Gastroesophageal sphincter (tissue), 3 donors: Measurements from ENCODE around the gene BMP2K.

Experiments
- POLR2A ChIP-seq, 2 donors: fragments of 450-650 bp; IDR thresholded peaks; one replicate each; pipeline ENCODE4 v1.6.1; 2017; ENCODE audit warnings: antibody characterized with exemption in 2 of 2, mild to moderate bottlenecking in 2 of 2, moderate library complexity in 1 of 2
- POLR2AphosphoS5 ChIP-seq: sonication (generic); formaldehyde crosslinking; IDR thresholded peaks from one replicate; pipeline ENCODE4 v1.6.1; 2017; ENCODE audit warnings: antibody characterized with exemption
- TF ChIP-seq, protein P1 (sequence below), 4 experiments: fragments of 200-600 bp in 2 of 4; fragments of 450-650 bp in 2 of 4; sonication (generic) in 1 of 4; IDR thresholded peaks; one replicate each; pipeline ENCODE4 v1.5.1; 2017 to 2019; ENCODE audit warnings: antibody characterized with exemption in 4 of 4, mild to moderate bottlenecking in 2 of 4, moderate library complexity in 2 of 4

DNA sequence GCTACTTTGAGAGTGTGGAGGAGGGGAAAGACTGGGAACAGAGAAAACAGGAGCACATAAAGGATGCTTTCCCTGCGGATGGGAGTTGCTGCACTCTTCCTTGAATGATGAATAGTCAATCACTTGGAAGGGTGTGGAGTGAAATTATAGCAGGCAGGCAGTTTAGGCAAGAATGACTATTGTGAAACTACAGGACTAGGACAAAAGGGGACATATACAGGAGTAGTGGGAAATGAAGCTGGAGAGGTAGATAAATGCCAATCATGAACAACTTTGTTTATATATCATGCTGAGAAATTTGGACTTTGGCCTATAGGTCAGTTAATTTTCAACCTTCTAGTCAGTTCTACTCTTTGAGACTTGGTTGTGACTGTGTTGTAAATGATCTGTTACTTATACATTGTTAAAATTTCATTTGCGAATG is 86.2 kb downstream of the BMP2K start:
- TF ChIP-seq, protein P1, sequence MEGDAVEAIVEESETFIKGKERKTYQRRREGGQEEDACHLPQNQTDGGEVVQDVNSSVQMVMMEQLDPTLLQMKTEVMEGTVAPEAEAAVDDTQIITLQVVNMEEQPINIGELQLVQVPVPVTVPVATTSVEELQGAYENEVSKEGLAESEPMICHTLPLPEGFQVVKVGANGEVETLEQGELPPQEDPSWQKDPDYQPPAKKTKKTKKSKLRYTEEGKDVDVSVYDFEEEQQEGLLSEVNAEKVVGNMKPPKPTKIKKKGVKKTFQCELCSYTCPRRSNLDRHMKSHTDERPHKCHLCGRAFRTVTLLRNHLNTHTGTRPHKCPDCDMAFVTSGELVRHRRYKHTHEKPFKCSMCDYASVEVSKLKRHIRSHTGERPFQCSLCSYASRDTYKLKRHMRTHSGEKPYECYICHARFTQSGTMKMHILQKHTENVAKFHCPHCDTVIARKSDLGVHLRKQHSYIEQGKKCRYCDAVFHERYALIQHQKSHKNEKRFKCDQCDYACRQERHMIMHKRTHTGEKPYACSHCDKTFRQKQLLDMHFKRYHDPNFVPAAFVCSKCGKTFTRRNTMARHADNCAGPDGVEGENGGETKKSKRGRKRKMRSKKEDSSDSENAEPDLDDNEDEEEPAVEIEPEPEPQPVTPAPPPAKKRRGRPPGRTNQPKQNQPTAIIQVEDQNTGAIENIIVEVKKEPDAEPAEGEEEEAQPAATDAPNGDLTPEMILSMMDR (IDR thresholded peaks at IDR 0.05): no peak
- no peak for TF ChIP-seq POLR2AphosphoS5
- TF ChIP-seq POLR2A (IDR thresholded peaks at IDR 0.05): no peak
